GM19463 (cell line): ENCODE data around the gene ZNF705A.
"Not testable (repeated sequence)": the region's sequence is repeated elsewhere in the genome, so short reads cannot be mapped to it uniquely, and the experiment has no call there.

ENCODE experiments used
- ATAC-seq: cut with Tn5 transposase; IDR thresholded peaks from one replicate; pipeline ENCODE4 v1.9.1; 2021; ENCODE audit warnings: mild to moderate bottlenecking, moderate library complexity; ENCODE audit not compliant: unreplicated experiment

The ZNF705A gene

GRCh38 chr12:8156845-8157244 lies at the start of gene ZNF705A:
Gene ZNF705A, plus strand, starts transcription at chr12:8157015. Its CDS starts 15,611 bp downstream, at chr12:8172626.
- ATAC-seq = no peak

- no peak for ATAC-seq
These were observed 47.9 kb upstream of the ZNF705A start for GRCh38 chr12:8108808-8109398.

DNA sequence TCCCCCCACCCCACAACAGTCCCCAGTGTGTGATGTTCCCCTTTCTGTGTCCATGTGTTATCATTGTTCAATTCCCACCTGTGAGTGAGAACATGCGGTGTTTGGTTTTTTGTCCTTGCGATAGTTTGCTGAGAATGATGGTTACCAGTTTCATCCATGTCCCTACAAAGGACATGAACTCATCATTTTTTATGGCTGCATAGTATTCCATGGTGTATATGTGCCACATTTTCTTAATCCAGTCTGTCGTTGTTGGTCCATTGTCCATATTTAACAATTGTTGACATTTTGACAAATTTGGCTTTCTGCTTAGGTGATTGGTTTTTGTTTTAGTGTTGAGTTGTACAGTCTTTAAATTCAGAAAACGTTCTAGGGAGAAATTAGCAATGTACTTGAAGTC lies 43.7 kb upstream of the ZNF705A start:
- not testable (repeated sequence) for ATAC-seq

DNA sequence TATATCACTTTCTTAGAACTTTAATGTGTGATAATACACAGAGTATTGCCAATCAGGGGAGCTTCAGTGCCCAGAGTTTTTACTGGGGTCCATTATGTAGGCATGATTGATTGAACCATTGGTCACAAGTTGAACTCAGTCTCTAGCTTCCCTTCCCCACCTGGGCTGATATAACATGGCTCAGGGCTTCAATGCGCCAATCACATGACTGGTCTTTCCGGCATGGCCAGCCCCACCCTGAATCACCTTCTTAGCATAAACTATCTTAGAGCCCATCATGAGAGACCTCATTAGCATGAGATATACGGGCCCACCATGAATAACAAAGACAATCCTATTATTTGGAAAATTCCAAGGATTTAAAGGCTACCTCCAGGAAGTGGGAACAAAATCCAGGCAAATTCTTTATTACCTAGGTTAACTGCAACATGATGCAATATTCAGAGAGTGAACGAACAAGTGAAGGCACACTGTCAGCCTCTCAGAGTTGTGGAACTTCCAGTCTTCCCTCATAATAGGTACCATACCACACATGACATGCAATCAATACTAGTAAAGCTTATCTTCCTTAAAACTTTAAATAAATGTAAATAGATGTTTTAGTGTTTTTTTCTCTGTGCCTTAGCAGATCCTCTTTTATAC lies 36.6 kb upstream of the ZNF705A start:
- ATAC-seq = no peak

GRCh38 chr12:8123124-8123912 lies 33.5 kb upstream of the ZNF705A start, which contains the start of gene CLEC4A:
Gene CLEC4A, plus strand, starts transcription at chr12:8123617. Its CDS starts 262 bp downstream, at chr12:8123879.
- ATAC-seq = no peak

DNA sequence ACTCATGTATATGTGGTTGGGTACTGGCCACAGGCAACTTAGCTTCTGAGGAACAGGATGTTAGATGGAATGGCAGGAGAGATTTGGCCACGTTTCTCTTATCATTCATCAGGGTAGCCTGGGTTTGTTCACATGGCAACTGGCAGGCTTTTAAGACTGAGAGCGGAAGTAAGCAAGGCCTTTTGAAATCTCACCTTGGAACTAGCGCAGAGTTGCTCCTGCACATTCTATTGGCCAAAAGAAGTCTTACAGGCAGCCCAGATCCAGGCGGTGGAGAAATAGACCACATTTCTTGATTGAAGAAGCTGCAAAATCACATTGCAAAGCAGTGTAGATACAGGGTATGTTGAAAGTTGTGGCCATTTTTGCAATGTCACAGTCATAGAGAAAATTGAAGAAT lies 29.7 kb upstream of the ZNF705A start:
- no peak for ATAC-seq

DNA sequence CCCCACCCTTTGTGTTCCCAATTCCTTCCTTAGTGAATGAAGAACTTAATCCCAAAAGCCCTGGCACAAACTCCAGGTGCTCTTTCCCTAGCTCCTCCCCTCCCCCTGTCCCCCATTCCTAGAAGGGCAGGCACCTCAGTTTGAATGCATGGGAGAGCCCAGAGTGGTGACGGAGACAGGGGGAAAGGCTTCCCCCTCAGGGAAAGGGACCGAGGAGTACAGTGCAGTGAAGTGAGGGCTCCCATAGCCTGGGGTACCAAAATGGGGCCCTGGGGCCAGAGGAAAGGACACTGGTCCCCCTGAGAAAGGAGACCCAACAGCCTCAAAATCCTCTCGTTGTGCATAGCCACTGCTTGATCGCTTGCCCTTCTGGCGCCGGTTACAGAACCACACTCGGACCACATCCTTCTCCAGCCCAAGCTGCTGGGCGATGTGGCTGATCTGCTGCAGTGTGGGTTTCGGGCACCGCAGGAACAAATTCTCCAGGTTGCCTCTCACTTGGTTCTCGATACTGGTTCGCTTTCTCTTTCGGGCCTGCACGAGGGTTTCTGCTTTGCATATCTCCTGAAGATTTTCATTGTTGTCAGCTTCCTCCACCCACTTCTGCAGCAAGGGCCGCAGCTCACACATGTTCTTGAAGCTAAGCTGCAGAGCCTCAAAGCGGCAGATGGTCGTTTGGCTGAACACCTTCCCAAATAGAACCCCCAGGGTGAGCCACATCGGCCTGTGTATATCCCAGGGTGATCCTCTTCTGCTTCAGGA lies 23.0 kb upstream of the ZNF705A start:
- ATAC-seq = not testable (repeated sequence)

GRCh38 chr12:8134398-8134930 lies 22.4 kb upstream of the ZNF705A start:
- not testable (repeated sequence) for ATAC-seq

DNA sequence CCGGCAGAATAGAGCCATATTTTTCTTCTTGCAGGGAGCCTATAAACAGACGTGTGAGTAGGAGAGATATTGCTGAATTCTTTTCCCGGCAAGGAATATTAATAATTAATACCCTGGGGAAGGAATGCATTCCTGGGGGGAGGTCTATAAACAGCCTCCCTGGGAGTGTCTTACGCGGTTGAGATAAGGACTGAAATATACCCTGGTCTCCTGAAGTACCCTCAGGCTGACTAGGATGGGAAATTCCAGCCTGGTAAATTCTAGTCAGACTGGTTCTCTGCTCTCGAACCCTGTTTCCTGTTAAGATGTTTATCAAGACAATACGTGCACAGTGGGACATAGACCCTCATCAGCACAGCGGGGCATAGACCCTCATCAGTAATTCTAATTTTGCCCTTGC lies 15.2 kb upstream of the ZNF705A start:
- ATAC-seq = not testable (repeated sequence)

DNA sequence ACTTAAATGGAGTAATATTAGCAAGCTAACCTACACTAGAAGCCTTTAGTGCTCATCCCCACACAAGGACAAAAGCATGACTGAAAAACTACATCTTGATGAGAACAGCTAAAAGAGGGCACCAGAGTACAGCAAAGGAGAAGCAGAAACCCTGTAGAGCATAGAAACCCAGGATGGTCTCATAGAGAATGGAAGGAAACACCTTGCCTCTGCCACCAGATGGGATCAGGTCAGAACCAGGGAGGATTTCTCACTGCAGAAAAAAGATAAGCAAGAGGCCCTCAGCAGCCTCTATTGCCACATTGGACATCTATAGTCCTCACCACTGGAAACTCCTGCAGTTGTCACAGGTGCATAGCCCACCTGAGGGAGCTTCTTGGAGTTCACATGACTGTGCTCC lies 13.6 kb upstream of the ZNF705A start:
- ATAC-seq = no peak

GRCh38 chr12:8145754-8146441 lies 10.9 kb upstream of the ZNF705A start:
- no peak for ATAC-seq

DNA sequence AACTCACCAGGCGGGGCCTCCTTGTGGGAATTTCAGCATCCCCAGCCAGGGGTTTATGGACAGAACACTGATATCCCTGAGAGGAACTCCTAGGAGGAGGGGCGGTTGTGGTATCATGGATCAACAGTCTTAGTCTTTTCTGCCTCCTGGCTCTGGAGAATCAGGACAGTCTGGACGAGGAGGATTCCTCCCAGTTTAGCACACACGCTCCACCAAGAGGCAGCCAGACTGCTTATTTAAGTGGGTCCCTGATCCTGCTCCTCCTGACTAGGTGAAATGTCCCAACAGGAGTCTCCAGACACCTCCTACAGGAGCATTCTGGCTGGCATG lies 10.4 kb upstream of the ZNF705A start:
- ATAC-seq = no peak

DNA sequence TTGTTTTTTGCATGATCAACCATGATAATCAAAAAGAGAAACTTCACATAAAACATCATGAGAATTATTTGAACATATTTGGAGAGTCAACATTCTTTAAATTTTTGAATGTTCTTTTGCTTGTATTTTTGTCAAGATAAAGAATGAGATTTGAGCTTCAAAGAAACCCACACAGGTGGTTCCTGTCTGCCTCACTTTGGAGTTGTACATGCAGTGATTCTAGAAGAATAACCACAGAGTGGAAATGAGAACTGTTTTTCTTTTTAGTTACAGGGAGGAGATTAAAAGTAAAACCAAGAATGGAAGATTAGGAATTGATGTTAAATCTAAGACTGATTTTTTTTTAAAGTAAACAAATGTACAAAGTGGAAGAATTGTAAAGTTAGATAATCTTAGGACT lies 2.3 kb upstream of the ZNF705A start:
- ATAC-seq = no peak

GRCh38 chr12:8156416-8156815 lies 399 bp upstream of the ZNF705A start:
- ATAC-seq = no peak

- ATAC-seq = no peak
These were observed 826 bp downstream of the ZNF705A start for GRCh38 chr12:8157484-8158198.

GRCh38 chr12:8172911-8173310 lies 16.1 kb downstream of the ZNF705A start:
- ATAC-seq = not testable (repeated sequence)

DNA sequence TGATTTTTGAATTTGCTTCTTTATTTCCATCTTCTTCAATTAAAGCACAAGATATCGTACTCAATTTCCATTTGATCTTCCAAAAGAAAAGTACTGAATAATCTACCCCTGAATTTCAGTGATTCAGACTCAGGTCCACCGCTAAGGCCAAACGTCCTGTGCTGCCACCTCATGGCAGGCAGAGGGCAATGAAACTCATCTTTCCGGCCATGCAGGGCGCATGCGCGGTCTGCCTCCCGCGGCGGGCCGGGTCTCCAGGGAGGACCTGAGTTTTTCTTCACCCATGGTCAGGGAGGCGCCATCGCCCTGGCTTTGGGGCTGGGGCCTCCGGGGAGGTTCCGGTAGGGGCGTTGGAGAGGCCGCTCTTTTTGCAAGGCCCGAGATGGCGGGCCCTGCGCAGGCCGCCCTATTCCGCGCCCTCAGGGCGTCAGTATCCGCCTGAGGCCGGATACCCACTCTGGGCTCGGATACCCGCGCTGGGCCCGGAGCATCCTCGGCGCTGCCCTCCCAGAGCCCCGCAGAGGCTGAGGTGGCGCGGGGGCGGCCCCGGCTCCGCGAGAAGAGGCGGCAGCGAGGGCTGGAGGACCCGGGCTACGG lies 23.3 kb downstream of the ZNF705A start:
- not testable (repeated sequence) for ATAC-seq

GRCh38 chr12:8181271-8181670 lies 24.5 kb downstream of the ZNF705A start:
- ATAC-seq = not testable (repeated sequence)

GRCh38 chr12:8182923-8183322 lies 26.1 kb downstream of the ZNF705A start:
- ATAC-seq = not testable (repeated sequence)
